Activated naive CD8-positive, alpha-beta T cell treated with anti-CD3 and anti-CD28 coated beads, Interleukin-2, amount 10 ng/mL, durations not matched to agents 7 days and 5 days (primary cell): ENCODE measurements around the gene PCDH10. TPM values are rescaled to one million over a fixed set of nuclear protein-coding genes. Genes with fewer than 3 reads are reported as not detected.

ENCODE experiments used
- ATAC-seq: fragments of 150-1000 bp; cut with Tn5 transposase; one replicate; pipeline ENCODE4 v1.10.0; 2021; ENCODE audit warnings: low read depth, moderate library complexity
- POLR2A ChIA-PET: fragments of 350-600 bp; sonication (Branson Sonifier 250); formaldehyde crosslinking; loops from one replicate; lab custom pipeline; 2021; ENCODE audit warnings: antibody characterized with exemption; lab: Charles Lee
- DNase-seq: peaks from one replicate; pipeline ENCODE4 v3.0.0; 2021
- H3K27ac Mint-ChIP-seq: one replicate; pipeline ENCODE4 v1.8.0; 2022; ENCODE audit warnings: mild to moderate bottlenecking, mixed read lengths
- H3K27me3 Mint-ChIP-seq: one replicate; pipeline ENCODE4 v1.8.0; 2022; ENCODE audit warnings: mild to moderate bottlenecking, moderate library complexity, mixed read lengths
- H3K36me3 Mint-ChIP-seq: one replicate; pipeline ENCODE4 v1.8.0; 2021; ENCODE audit warnings: mild to moderate bottlenecking, mixed read lengths
- H3K4me1 Mint-ChIP-seq: one replicate; pipeline ENCODE4 v1.8.0; 2021; ENCODE audit warnings: mixed read lengths
- H3K4me3 Mint-ChIP-seq: one replicate; pipeline ENCODE4 v1.8.0; 2022; ENCODE audit warnings: mild to moderate bottlenecking, moderate library complexity, mixed read lengths
- H3K9me3 Mint-ChIP-seq: one replicate; pipeline ENCODE4 v1.8.0; 2021; ENCODE audit warnings: mixed read lengths
- total RNA-seq, 2 experiments: library from RNA; stranded (reverse); gene quantifications; one replicate each; pipeline ENCODE4 v1.2.3, GENCODE V29; 2021

Gene PCDH10, protein sequence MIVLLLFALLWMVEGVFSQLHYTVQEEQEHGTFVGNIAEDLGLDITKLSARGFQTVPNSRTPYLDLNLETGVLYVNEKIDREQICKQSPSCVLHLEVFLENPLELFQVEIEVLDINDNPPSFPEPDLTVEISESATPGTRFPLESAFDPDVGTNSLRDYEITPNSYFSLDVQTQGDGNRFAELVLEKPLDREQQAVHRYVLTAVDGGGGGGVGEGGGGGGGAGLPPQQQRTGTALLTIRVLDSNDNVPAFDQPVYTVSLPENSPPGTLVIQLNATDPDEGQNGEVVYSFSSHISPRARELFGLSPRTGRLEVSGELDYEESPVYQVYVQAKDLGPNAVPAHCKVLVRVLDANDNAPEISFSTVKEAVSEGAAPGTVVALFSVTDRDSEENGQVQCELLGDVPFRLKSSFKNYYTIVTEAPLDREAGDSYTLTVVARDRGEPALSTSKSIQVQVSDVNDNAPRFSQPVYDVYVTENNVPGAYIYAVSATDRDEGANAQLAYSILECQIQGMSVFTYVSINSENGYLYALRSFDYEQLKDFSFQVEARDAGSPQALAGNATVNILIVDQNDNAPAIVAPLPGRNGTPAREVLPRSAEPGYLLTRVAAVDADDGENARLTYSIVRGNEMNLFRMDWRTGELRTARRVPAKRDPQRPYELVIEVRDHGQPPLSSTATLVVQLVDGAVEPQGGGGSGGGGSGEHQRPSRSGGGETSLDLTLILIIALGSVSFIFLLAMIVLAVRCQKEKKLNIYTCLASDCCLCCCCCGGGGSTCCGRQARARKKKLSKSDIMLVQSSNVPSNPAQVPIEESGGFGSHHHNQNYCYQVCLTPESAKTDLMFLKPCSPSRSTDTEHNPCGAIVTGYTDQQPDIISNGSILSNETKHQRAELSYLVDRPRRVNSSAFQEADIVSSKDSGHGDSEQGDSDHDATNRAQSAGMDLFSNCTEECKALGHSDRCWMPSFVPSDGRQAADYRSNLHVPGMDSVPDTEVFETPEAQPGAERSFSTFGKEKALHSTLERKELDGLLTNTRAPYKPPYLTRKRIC
- not detected for total RNA-seq

DNA sequence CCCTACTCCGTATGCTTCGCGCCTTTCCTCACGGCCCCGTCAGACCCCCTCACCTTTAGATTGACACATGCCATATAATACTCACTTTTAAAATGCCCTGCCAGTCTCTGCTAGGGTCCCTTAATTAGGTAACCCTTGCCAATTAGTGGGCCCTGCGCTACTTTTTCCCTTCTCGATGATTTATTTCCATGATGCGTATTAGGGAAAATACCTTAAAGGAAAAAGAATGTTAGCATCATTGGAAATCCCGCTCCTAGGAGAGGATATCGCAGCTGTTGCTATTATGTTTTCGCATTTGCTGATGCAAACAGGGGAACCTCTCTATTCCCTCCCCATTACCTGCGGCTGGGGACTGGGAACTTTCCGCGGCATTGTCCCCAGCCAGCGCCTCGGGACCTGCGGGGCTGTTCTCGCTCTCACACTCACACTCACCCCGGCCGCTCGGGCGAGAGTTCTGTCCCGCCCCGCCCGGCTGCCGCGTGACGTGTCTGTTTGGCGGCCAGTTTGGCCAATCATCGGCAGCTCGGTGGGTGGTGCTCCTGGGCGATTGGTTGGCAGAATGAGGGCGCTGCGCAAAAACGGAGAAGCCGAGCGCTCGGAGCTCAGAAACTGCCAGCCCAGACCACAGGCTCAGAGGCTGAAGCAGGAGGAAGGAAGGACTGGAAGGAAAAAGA, at the start of gene PCDH10:
TSS of gene PCDH10 (plus strand) at position 605 of the 674 bp plus-strand sequence. CDS start 847 bp downstream, outside the sequence.
- H3K27ac Mint-ChIP-seq, result peak within 1 kb of the TSS; percentile 52

DNA sequence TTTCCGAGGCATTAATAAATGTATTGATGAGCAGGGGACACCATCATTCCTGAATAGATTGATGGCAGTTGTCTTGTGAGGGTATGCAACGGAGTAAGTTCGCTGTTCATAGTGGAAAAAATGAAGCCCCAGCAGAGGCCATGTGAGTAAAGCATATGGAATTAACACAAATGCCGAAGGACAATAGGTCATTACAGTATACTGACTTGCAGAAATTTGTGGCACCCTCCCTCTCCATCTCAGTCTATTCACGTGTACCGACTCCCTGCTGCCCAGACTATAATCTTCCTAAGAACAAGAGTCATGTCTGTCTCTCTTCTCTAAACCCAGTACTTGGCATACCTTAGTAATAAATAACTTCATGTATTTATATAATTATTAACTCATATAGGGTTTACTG, 47.1 kb upstream of the PCDH10 start:
- no peak overlapping the region for H3K27ac Mint-ChIP-seq
- no peak for ATAC-seq
- no peak overlapping the region for H3K4me3 Mint-ChIP-seq
- no peaks in the 10 kb centered on the region for H3K27me3 Mint-ChIP-seq
- POLR2A ChIA-PET, result no interaction called here
- no peak for DNase-seq
- no peaks in the 10 kb centered on the region for H3K9me3 Mint-ChIP-seq
- no peaks in the 10 kb centered on the region for H3K36me3 Mint-ChIP-seq
- H3K4me1 Mint-ChIP-seq, result no peaks in the 10 kb centered on the region

More for the DNA sequence above, at the start of gene PCDH10:
- Mint-ChIP-seq H3K36me3 (peaks cover 4% of the 10 kb centered on the region), H3K4me3 (peak within 1 kb of the TSS; percentile 62), H3K9me3 (peaks cover 3% of the 10 kb centered on the region), H3K27me3 (peaks cover 69% of the 10 kb centered on the region), H3K4me1 (peaks cover 13% of the 10 kb centered on the region)
- DNase-seq, result peak; percentile 52
- POLR2A ChIA-PET, result no interaction called here
- ATAC-seq, result peak; percentile 57

GRCh38 chr4:133102612-133103409, 46.3 kb upstream of the PCDH10 start:
- H3K36me3 Mint-ChIP-seq, result no peaks in the 10 kb centered on the region
- DNase-seq, result no peak
- no peak for ATAC-seq
- H3K4me1 Mint-ChIP-seq, result no peaks in the 10 kb centered on the region
- no peaks in the 10 kb centered on the region for H3K27me3 Mint-ChIP-seq
- no peaks in the 10 kb centered on the region for H3K9me3 Mint-ChIP-seq
- POLR2A ChIA-PET, result no interaction called here
- no peak overlapping the region for H3K27ac Mint-ChIP-seq
- H3K4me3 Mint-ChIP-seq, result no peak overlapping the region

GRCh38 chr4:133112641-133113040, 36.5 kb upstream of the PCDH10 start:
- POLR2A ChIA-PET, result no interaction called here
- Mint-ChIP-seq H3K27ac (no peak overlapping the region), H3K27me3 (no peaks in the 10 kb centered on the region), H3K4me3 (no peak overlapping the region), H3K36me3 (no peaks in the 10 kb centered on the region), H3K4me1 (no peaks in the 10 kb centered on the region), H3K9me3 (no peaks in the 10 kb centered on the region)
- ATAC-seq, result no peak
- DNase-seq, result no peak

- DNase-seq (no peak), ATAC-seq (no peak)
- Mint-ChIP-seq H3K4me1 (no peaks in the 10 kb centered on the region), H3K4me3 (no peak overlapping the region), H3K9me3 (peaks cover 3% of the 10 kb centered on the region), H3K27me3 (no peaks in the 10 kb centered on the region), H3K36me3 (no peaks in the 10 kb centered on the region), H3K27ac (no peak overlapping the region)
- POLR2A ChIA-PET, result no interaction called here
Measured at GRCh38 chr4:133124746-133125145, 24.3 kb upstream of the PCDH10 start.

DNA sequence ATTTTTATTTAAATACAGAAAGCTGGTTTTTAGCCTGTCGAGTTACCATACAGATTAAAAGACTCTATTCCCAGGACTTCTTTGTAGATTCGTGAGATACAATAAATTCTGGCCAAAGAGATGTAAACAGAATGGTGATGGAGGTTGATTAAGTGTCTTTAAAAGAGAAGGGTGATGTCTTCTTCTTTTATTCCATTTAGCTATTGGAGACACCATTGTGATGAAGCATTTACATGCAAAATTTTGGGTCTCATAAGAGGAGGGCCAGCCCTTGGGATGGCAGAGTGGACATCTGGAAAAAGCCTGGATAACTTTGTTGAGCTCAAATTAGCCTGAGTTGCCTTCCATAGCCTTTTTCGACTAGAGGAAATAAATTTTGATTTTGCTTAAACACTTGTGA, 21.6 kb upstream of the PCDH10 start:
- DNase-seq (no peak), ATAC-seq (no peak)
- POLR2A ChIA-PET, result no interaction called here
- no peaks in the 10 kb centered on the region for H3K27me3 Mint-ChIP-seq
- no peak overlapping the region for H3K27ac Mint-ChIP-seq
- no peak overlapping the region for H3K4me3 Mint-ChIP-seq
- no peaks in the 10 kb centered on the region for H3K4me1 Mint-ChIP-seq
- H3K9me3 Mint-ChIP-seq, result peaks cover 3% of the 10 kb centered on the region
- H3K36me3 Mint-ChIP-seq, result no peaks in the 10 kb centered on the region

GRCh38 chr4:133129237-133129636, 19.9 kb upstream of the PCDH10 start:
- H3K4me3 Mint-ChIP-seq, result no peak overlapping the region
- no peaks in the 10 kb centered on the region for H3K4me1 Mint-ChIP-seq
- no peaks in the 10 kb centered on the region for H3K27me3 Mint-ChIP-seq
- H3K36me3 Mint-ChIP-seq, result no peaks in the 10 kb centered on the region
- ATAC-seq (no peak), DNase-seq (no peak)
- POLR2A ChIA-PET, result no interaction called here
- peaks cover 3% of the 10 kb centered on the region for H3K9me3 Mint-ChIP-seq
- H3K27ac Mint-ChIP-seq, result no peak overlapping the region

- H3K27ac Mint-ChIP-seq, result no peak overlapping the region
- ATAC-seq, result no peak
- no peak overlapping the region for H3K4me3 Mint-ChIP-seq
- H3K27me3 Mint-ChIP-seq, result no peaks in the 10 kb centered on the region
- H3K9me3 Mint-ChIP-seq, result peaks cover 3% of the 10 kb centered on the region
- H3K36me3 Mint-ChIP-seq, result no peaks in the 10 kb centered on the region
- POLR2A ChIA-PET, result no interaction called here
- DNase-seq, result no peak
- H3K4me1 Mint-ChIP-seq, result no peaks in the 10 kb centered on the region
Measured at GRCh38 chr4:133130171-133130570, 18.9 kb upstream of the PCDH10 start.

GRCh38 chr4:133131829-133132460, 17.1 kb upstream of the PCDH10 start:
- Mint-ChIP-seq H3K36me3 (no peaks in the 10 kb centered on the region), H3K9me3 (no peaks in the 10 kb centered on the region), H3K27ac (no peak overlapping the region), H3K4me3 (no peak overlapping the region), H3K4me1 (no peaks in the 10 kb centered on the region), H3K27me3 (no peaks in the 10 kb centered on the region)
- POLR2A ChIA-PET, result no interaction called here
- no peak for DNase-seq
- ATAC-seq, result no peak

- ATAC-seq (no peak), DNase-seq (no peak)
- H3K4me3 Mint-ChIP-seq, result no peak overlapping the region
- no peaks in the 10 kb centered on the region for H3K27me3 Mint-ChIP-seq
- no peaks in the 10 kb centered on the region for H3K9me3 Mint-ChIP-seq
- POLR2A ChIA-PET, result no interaction called here
- no peaks in the 10 kb centered on the region for H3K36me3 Mint-ChIP-seq
- no peak overlapping the region for H3K27ac Mint-ChIP-seq
- H3K4me1 Mint-ChIP-seq, result no peaks in the 10 kb centered on the region
Measured at GRCh38 chr4:133136833-133137232, 12.3 kb upstream of the PCDH10 start.

DNA sequence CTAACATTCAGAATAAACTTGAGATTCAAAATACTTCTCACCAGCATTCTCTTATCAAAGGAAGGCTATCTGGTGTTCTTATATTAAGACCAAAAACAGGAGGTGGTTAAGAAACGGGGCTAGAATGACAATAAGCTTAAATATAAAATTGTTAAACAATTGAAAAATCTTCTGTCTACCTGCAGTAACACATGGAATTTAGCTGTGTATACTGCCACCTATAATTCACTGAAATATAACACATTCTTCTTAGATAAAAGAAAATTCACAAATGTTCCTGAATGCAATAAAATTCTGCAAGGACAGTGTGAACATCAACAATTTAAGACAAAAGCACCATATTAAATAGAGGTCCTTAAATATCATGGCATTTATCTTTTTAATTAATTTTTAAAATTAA, 11.5 kb upstream of the PCDH10 start:
- ATAC-seq (no peak), DNase-seq (no peak)
- POLR2A ChIA-PET, result no interaction called here
- Mint-ChIP-seq H3K27ac (no peak overlapping the region), H3K4me1 (no peaks in the 10 kb centered on the region), H3K9me3 (no peaks in the 10 kb centered on the region), H3K36me3 (no peaks in the 10 kb centered on the region), H3K27me3 (no peaks in the 10 kb centered on the region), H3K4me3 (no peak overlapping the region)

- ATAC-seq (no peak), DNase-seq (no peak)
- POLR2A ChIA-PET, result no interaction called here
- no peaks in the 10 kb centered on the region for H3K9me3 Mint-ChIP-seq
- no peak overlapping the region for H3K27ac Mint-ChIP-seq
- peaks cover 28% of the 10 kb centered on the region for H3K27me3 Mint-ChIP-seq
- peaks cover 6% of the 10 kb centered on the region for H3K4me1 Mint-ChIP-seq
- H3K4me3 Mint-ChIP-seq, result no peak overlapping the region
- H3K36me3 Mint-ChIP-seq, result no peaks in the 10 kb centered on the region
Measured at GRCh38 chr4:133143775-133144430, 5.2 kb upstream of the PCDH10 start.
